ENCODE data around the gene RANBP3.

The RANBP3 gene

GRCh38 chr19:6018786-6019185 lies 40.8 kb upstream of the RANBP3 start:
- 52 to 68% methylated on average over 8 to 9 of the region's 10 CpGs for WGBS, 2 experiments (ENCODE audit: insufficient coverage in 2 of 2)
- H3K27ac ChIP-seq (ENCODE audit: low read depth, low read length, severe bottlenecking) = no peak overlapping the region

GRCh38 chr19:6017576-6017975 lies 39.6 kb upstream of the RANBP3 start:
- Histone ChIP-seq H3K36me3 (ENCODE audit: control insufficient read depth, insufficient read depth, low read length) (no peaks in the 10 kb centered on the region), H3K4me3 (ENCODE audit: extremely low read depth, insufficient read depth, low read length, poor library complexity, severe bottlenecking) (no peak overlapping the region), H3K9me3 (ENCODE audit: control insufficient read depth, low read length) (no peaks in the 10 kb centered on the region), H3K27ac (ENCODE audit: low read depth, low read length, severe bottlenecking) (no peak overlapping the region), H3K4me1 (ENCODE audit: control insufficient read depth, insufficient read depth, low read length, poor library complexity, severe bottlenecking) (peaks cover 8% of the 10 kb centered on the region)
- 88 to 89% methylated on average over 7 of the region's 11 CpGs for WGBS, 2 experiments (ENCODE audit: insufficient coverage in 2 of 2)

More at GRCh38 chr19:6018786-6019185, 40.8 kb upstream of the RANBP3 start:
- Histone ChIP-seq H3K9me3 (ENCODE audit: control insufficient read depth, low read length) (no peaks in the 10 kb centered on the region), H3K36me3 (ENCODE audit: control insufficient read depth, insufficient read depth, low read length) (no peaks in the 10 kb centered on the region), H3K4me3 (ENCODE audit: extremely low read depth, insufficient read depth, low read length, poor library complexity, severe bottlenecking) (no peak overlapping the region), H3K4me1 (ENCODE audit: control insufficient read depth, insufficient read depth, low read length, poor library complexity, severe bottlenecking) (peaks cover 15% of the 10 kb centered on the region)

- Histone ChIP-seq H3K9me3 (ENCODE audit: control insufficient read depth, low read length) (no peaks in the 10 kb centered on the region), H3K4me3 (ENCODE audit: extremely low read depth, insufficient read depth, low read length, poor library complexity, severe bottlenecking) (no peak overlapping the region), H3K36me3 (ENCODE audit: control insufficient read depth, insufficient read depth, low read length) (no peaks in the 10 kb centered on the region), H3K27ac (ENCODE audit: low read depth, low read length, severe bottlenecking) (no peak overlapping the region), H3K4me1 (ENCODE audit: control insufficient read depth, insufficient read depth, low read length, poor library complexity, severe bottlenecking) (no peaks in the 10 kb centered on the region)
- WGBS, 2 experiments (ENCODE audit: insufficient coverage in 2 of 2) = 92 to 97% methylated on average over 22 to 26 of the region's 26 CpGs
Measured at GRCh38 chr19:6015841-6016545, 38.1 kb upstream of the RANBP3 start.

GRCh38 chr19:6014551-6015135 lies 36.7 kb upstream of the RANBP3 start:
- no peaks in the 10 kb centered on the region for H3K9me3 ChIP-seq (ENCODE audit: control insufficient read depth, low read length)
- H3K4me3 ChIP-seq (ENCODE audit: extremely low read depth, insufficient read depth, low read length, poor library complexity, severe bottlenecking) = no peak overlapping the region
- H3K27ac ChIP-seq (ENCODE audit: low read depth, low read length, severe bottlenecking) = no peak overlapping the region
- H3K4me1 ChIP-seq (ENCODE audit: control insufficient read depth, insufficient read depth, low read length, poor library complexity, severe bottlenecking) = no peaks in the 10 kb centered on the region
- WGBS, 2 experiments (ENCODE audit: insufficient coverage in 2 of 2) = 85 to 88% methylated on average over 10 to 12 of the region's 13 CpGs
- no peaks in the 10 kb centered on the region for H3K36me3 ChIP-seq (ENCODE audit: control insufficient read depth, insufficient read depth, low read length)

- Histone ChIP-seq H3K9me3 (ENCODE audit: control insufficient read depth, low read length) (no peaks in the 10 kb centered on the region), H3K36me3 (ENCODE audit: control insufficient read depth, insufficient read depth, low read length) (no peaks in the 10 kb centered on the region), H3K27ac (ENCODE audit: low read depth, low read length, severe bottlenecking) (no peak overlapping the region), H3K4me3 (ENCODE audit: extremely low read depth, insufficient read depth, low read length, poor library complexity, severe bottlenecking) (no peak overlapping the region), H3K4me1 (ENCODE audit: control insufficient read depth, insufficient read depth, low read length, poor library complexity, severe bottlenecking) (no peaks in the 10 kb centered on the region)
- 91 to 92% methylated on average over 11 of the region's 18 CpGs for WGBS, 2 experiments (ENCODE audit: insufficient coverage in 2 of 2)
Measured at GRCh38 chr19:6012426-6013170, 34.7 kb upstream of the RANBP3 start.

- 67 to 92% methylated on average over 1 of the region's 1 CpG for WGBS, 2 experiments (ENCODE audit: insufficient coverage in 2 of 2)
Measured at GRCh38 chr19:6011794-6012193, 33.9 kb upstream of the RANBP3 start.

GRCh38 chr19:6011206-6011605 lies 33.3 kb upstream of the RANBP3 start:
- Histone ChIP-seq H3K9me3 (ENCODE audit: control insufficient read depth, low read length) (no peaks in the 10 kb centered on the region), H3K36me3 (ENCODE audit: control insufficient read depth, insufficient read depth, low read length) (no peaks in the 10 kb centered on the region), H3K4me1 (ENCODE audit: control insufficient read depth, insufficient read depth, low read length, poor library complexity, severe bottlenecking) (no peaks in the 10 kb centered on the region), H3K4me3 (ENCODE audit: extremely low read depth, insufficient read depth, low read length, poor library complexity, severe bottlenecking) (no peak overlapping the region), H3K27ac (ENCODE audit: low read depth, low read length, severe bottlenecking) (no peak overlapping the region)
- 89 to 94% methylated on average over 9 of the region's 10 CpGs for WGBS, 2 experiments (ENCODE audit: insufficient coverage in 2 of 2)

More at GRCh38 chr19:6011794-6012193, 33.9 kb upstream of the RANBP3 start:
- Histone ChIP-seq H3K27ac (ENCODE audit: low read depth, low read length, severe bottlenecking) (no peak overlapping the region), H3K4me3 (ENCODE audit: extremely low read depth, insufficient read depth, low read length, poor library complexity, severe bottlenecking) (no peak overlapping the region), H3K9me3 (ENCODE audit: control insufficient read depth, low read length) (no peaks in the 10 kb centered on the region), H3K36me3 (ENCODE audit: control insufficient read depth, insufficient read depth, low read length) (no peaks in the 10 kb centered on the region), H3K4me1 (ENCODE audit: control insufficient read depth, insufficient read depth, low read length, poor library complexity, severe bottlenecking) (no peaks in the 10 kb centered on the region)

- H3K4me1 ChIP-seq (ENCODE audit: control insufficient read depth, insufficient read depth, low read length, poor library complexity, severe bottlenecking) = no peaks in the 10 kb centered on the region
- WGBS, 2 experiments (ENCODE audit: insufficient coverage in 2 of 2) = 90 to 96% methylated on average over 8 to 12 of the region's 16 CpGs
Measured at GRCh38 chr19:6010107-6010506, 32.2 kb upstream of the RANBP3 start.

GRCh38 chr19:6007866-6008265 lies 29.9 kb upstream of the RANBP3 start:
- no peaks in the 10 kb centered on the region for H3K4me1 ChIP-seq (ENCODE audit: control insufficient read depth, insufficient read depth, low read length, poor library complexity, severe bottlenecking)
- H3K9me3 ChIP-seq (ENCODE audit: control insufficient read depth, low read length) = no peaks in the 10 kb centered on the region
- no peaks in the 10 kb centered on the region for H3K36me3 ChIP-seq (ENCODE audit: control insufficient read depth, insufficient read depth, low read length)
- no peak overlapping the region for H3K4me3 ChIP-seq (ENCODE audit: extremely low read depth, insufficient read depth, low read length, poor library complexity, severe bottlenecking)
- 93 to 95% methylated on average over 26 of the region's 26 CpGs for WGBS, 2 experiments (ENCODE audit: insufficient coverage in 2 of 2)
- H3K27ac ChIP-seq (ENCODE audit: low read depth, low read length, severe bottlenecking) = no peak overlapping the region

More at GRCh38 chr19:6010107-6010506, 32.2 kb upstream of the RANBP3 start:
- no peaks in the 10 kb centered on the region for H3K36me3 ChIP-seq (ENCODE audit: control insufficient read depth, insufficient read depth, low read length)
- no peaks in the 10 kb centered on the region for H3K9me3 ChIP-seq (ENCODE audit: control insufficient read depth, low read length)
- no peak overlapping the region for H3K4me3 ChIP-seq (ENCODE audit: extremely low read depth, insufficient read depth, low read length, poor library complexity, severe bottlenecking)
- H3K27ac ChIP-seq (ENCODE audit: low read depth, low read length, severe bottlenecking) = no peak overlapping the region

- no peak overlapping the region for H3K4me3 ChIP-seq (ENCODE audit: extremely low read depth, insufficient read depth, low read length, poor library complexity, severe bottlenecking)
- no peaks in the 10 kb centered on the region for H3K9me3 ChIP-seq (ENCODE audit: control insufficient read depth, low read length)
- H3K36me3 ChIP-seq (ENCODE audit: control insufficient read depth, insufficient read depth, low read length) = no peaks in the 10 kb centered on the region
- WGBS, 2 experiments (ENCODE audit: insufficient coverage in 2 of 2) = 90 to 93% methylated on average over 18 to 20 of the region's 20 CpGs
- no peak overlapping the region for H3K27ac ChIP-seq (ENCODE audit: low read depth, low read length, severe bottlenecking)
- H3K4me1 ChIP-seq (ENCODE audit: control insufficient read depth, insufficient read depth, low read length, poor library complexity, severe bottlenecking) = no peaks in the 10 kb centered on the region
Measured at GRCh38 chr19:6006896-6007295, 29.0 kb upstream of the RANBP3 start.
